Stimulated activated CD8-positive, alpha-beta memory T cell treated with anti-CD3 and anti-CD28 coated beads, Interleukin-7, amount 100 ng/mL, for 24 hours (primary cell): ENCODE measurements around the gene PIAS4.
"Not testable (repeated sequence)": the region's sequence is repeated elsewhere in the genome, so short reads cannot be mapped to it uniquely, and the experiment has no call there.

ENCODE experiments used
- DNase-seq: peaks from one replicate; pipeline ENCODE4 v3.0.0-alpha.2; 2020; ENCODE audit warnings: low read depth

PIAS4 gene

DNA sequence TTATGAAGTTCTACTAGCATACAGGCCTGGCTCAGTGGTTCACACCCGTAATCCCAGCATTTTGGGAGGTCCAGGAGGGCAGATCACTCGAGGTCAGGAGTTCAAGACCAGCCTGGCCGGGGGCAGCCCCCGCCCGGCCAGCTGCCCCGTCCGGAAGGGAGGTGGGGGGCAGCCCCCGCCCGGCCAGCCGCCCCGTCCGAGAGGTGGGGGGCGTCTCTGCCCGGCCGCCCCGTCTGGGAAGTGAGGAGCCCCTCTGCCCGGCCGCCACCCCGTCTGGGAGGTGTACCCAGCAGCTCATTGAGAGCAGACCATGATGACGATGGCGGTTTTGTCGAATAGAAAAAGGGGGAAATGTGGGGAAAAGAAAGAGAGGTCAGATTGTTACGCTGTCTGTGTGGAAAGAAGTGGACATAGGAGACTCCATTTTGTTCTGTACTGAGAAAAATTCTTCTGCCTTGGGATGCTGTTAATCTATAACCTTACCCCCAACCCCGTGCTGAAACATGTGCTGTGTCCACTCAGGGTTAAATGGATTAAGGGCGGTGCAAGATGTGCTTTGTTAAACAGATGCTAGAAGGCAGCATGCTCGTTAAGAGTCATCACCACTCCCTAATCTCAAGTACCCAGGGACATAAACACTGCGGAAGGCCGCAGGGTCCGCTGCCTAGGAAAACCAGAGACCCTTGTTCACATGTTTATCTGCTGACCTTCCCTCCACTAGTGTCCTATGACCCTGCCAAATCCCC, 8.7 kb upstream of the PIAS4 start:
- not testable (repeated sequence) for DNase-seq

DNA sequence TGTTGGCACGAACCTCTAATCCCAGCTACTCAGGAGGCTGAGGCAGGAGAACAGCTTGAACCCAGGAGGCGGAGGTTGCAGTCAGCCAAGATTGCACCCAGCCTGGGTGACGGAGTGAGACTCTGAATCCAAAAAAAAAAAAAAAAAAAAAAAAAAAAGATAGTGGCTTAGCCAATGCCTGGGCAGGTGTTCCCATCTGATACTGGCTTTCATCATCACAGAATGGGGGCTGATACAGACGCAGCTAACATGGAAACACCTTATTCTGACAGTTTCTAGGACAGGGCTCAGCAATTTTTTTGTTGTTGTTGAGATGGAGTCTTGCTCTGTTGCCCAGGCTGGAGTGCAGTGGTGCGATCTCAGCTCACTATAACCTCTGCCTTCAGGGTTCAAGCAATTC, 6.7 kb upstream of the PIAS4 start:
- DNase-seq: not testable (repeated sequence)

- DNase-seq: not testable (repeated sequence)
Measured at GRCh38 chr19:4005436-4005835, 2.1 kb upstream of the PIAS4 start.

- DNase-seq: no peak
Measured at GRCh38 chr19:4007836-4008539, 452 bp downstream of the PIAS4 start.

- DNase-seq: no peak
Measured at GRCh38 chr19:4009990-4010807, 2.7 kb downstream of the PIAS4 start.

GRCh38 chr19:4010808-4011110, 3.2 kb downstream of the PIAS4 start:
- no peak for DNase-seq

DNA sequence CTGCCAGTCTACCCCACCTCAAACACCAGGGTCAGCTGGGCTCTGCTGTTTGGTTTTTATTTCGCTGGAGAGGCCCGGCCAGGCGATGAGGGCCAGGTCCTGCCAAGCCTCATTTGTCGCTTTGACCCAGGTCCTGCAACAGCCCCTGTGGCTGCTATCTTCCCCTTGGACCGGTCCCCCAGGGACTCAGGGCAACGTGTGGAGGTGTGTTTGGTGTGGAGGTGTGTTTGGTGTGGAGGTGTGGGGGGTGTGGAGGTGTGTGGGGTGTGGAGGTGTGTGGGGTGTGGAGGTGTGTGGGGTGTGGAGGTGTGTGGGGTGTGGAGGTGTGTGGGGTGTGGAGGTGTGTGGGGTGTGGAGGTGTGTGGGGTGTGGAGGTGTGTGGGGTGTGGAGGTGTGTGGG, 3.9 kb downstream of the PIAS4 start:
- DNase-seq: not testable (repeated sequence)

GRCh38 chr19:4012092-4012974, 4.8 kb downstream of the PIAS4 start:
- DNase-seq: no peak

DNA sequence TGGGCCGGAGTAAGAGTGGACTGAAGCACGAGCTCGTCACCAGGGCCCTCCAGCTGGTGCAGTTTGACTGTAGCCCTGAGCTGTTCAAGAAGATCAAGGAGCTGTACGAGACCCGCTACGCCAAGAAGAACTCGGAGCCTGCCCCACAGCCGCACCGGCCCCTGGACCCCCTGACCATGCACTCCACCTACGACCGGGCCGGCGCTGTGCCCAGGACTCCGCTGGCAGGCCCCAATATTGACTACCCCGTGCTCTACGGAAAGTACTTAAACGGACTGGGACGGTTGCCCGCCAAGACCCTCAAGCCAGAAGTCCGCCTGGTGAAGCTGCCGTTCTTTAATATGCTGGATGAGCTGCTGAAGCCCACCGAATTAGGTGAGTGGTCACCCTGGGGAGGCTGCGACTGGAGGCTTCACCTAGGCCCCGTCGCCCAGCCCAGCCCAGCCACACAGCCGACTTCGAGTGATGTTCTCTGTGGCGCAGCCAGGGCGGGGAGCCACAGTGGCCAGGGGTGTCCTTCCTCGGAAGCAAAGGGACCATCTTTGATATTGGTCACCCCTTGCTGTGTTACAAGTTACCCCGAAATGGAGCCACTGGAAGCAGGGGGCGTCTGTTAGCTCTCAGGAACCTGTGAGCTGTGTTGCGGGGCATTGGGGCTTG, 5.6 kb downstream of the PIAS4 start:
- no peak for DNase-seq

DNA sequence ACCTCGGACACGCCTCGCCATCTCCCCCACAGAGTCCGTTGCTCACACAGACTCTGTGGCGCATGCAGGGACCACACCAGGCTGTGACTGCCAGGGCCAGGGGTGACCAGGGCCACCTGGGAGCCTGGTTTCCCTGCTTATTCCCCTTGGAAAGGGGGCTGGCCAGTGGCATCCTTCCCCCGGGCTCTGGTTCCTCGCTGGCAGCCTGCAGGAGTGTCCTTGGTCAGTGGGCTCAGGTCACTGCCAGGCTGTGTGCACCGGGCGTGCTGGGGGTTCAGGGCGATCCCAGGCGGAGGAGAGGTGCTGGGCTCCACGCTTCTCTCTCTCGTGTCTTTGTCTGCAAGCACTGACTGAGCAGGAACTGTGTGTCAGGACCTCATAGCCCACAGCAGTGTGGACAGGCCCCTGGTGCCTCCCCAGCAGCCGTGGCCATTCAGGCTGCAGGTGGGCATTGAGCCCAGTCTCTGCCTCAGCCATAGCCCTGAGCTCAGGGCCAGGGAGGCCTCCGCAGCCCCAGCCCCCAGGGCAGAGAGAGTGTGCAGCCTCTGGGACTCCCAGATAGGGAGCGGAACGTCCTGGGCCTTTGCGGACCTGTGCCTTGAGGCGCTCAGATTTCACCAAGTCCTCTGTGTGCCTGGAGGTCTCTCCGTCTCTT, 6.5 kb downstream of the PIAS4 start:
- DNase-seq: no peak

- peak; percentile 19 for DNase-seq
Measured at GRCh38 chr19:4014541-4015491, 7.3 kb downstream of the PIAS4 start.

GRCh38 chr19:4015705-4016402, 8.3 kb downstream of the PIAS4 start:
- no peak for DNase-seq

GRCh38 chr19:4016486-4016885, 8.9 kb downstream of the PIAS4 start:
- no peak for DNase-seq

- DNase-seq: no peak
Measured at GRCh38 chr19:4016903-4017638, 9.5 kb downstream of the PIAS4 start.

DNA sequence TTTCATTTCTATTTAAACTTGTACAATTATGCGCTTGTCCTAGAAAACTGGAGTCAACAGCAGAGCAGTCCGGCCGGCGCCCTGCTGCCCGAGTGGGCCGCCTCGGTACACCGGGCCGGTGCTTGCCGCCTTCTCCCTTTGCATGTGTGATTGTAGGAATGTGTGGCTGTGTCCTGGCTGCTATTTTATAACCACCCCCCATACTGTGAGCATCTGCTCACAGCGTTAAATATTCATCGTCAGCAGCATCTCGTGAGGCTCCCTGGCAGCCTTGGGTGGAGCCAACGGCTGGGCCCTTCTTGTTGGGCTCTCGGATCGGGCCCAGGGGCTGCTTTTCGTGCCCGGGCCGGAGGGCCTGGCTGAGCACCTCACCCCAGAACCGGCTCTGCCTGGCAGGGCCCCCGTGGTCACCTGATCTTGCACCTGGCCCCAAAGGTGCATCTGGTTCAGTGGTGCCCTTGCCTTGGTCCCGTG, 10.6 kb downstream of the PIAS4 start:
- no peak for DNase-seq

- no peak for DNase-seq
Measured at GRCh38 chr19:4018775-4019504, 11.4 kb downstream of the PIAS4 start.

DNA sequence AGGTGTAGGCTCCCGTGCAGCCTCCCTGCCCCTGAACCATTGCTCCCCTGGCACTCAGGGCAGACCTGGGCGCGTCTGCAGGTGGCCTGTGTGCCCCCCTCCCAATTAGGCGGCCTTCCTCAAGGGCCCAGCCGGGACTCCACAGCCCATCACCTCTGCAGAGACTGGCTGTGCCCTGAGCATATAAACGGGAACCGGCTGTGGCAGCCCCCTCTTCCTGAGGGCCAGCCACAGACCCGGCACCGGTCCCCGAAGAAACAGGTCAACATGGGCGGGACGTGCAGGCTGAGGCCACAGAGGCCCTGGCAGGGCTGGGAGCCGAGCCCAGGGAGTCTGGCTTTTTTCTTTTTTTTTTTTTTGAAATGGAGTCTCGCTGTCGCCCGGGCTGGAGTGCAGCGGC, 12.0 kb downstream of the PIAS4 start:
- no peak for DNase-seq
